GM12878 (cell line): Measurements from ENCODE around the gene DNAH3.

Source experiments
- MEF2A ChIP-seq: IDR thresholded peaks from 2 replicates; pipeline ENCODE4 v1.6.1; 2011; ENCODE audit warnings: low read depth, mild to moderate bottlenecking, low read length, moderate library complexity; ENCODE audit not compliant: insufficient read depth
- NFYA ChIP-seq: IDR thresholded peaks from 2 replicates; pipeline ENCODE4 v1.6.1; 2011; ENCODE audit warnings: low read depth, mild to moderate bottlenecking, low read length, improper control_type of control experiment, borderline replicate concordance
- POLR2AphosphoS5 ChIP-seq: IDR thresholded peaks from 2 replicates; pipeline ENCODE4 v1.6.1; 2011; ENCODE audit warnings: mild to moderate bottlenecking, low read length, inconsistent platforms
- SIN3A ChIP-seq: IDR thresholded peaks from 2 replicates; pipeline ENCODE4 v1.6.1; 2012; ENCODE audit warnings: low read depth, low read length, improper control_type of control experiment
- SP1 ChIP-seq: IDR thresholded peaks from one replicate; pipeline ENCODE4 v1.6.1; 2011; ENCODE audit warnings: low read depth, low read length
- SREBF2 ChIP-seq: IDR thresholded peaks from 2 replicates; pipeline ENCODE4 v1.6.1; 2012; ENCODE audit warnings: mild to moderate bottlenecking, low read length
- SRF ChIP-seq, 2 experiments: IDR thresholded peaks; 2 replicates each; pipeline ENCODE4 v1.6.1; 2011; ENCODE audit warnings: low read depth in 2 of 2, low read length in 2 of 2, mild to moderate bottlenecking in 1 of 2, moderate library complexity in 1 of 2
- TAF1 ChIP-seq: IDR thresholded peaks from 2 replicates; pipeline ENCODE4 v1.6.1; 2011; ENCODE audit warnings: mild to moderate bottlenecking, low read depth, low read length, borderline replicate concordance
- ZNF274 ChIP-seq: IDR thresholded peaks from one replicate; pipeline ENCODE4 v1.8.0; 2011; ENCODE audit not compliant: insufficient read length, insufficient read depth
- TF ChIP-seq, protein P1 (sequence below), 3 experiments: IDR thresholded peaks in 2 of 3; conservative IDR thresholded peaks in 1 of 3; 2 replicates each; pipeline ENCODE4 v1.5.1; 2011; ENCODE audit warnings: low read depth in 3 of 3, low read length in 3 of 3, mild to moderate bottlenecking in 3 of 3, control low read depth in 2 of 3, moderate library complexity in 2 of 3, inconsistent platforms in 1 of 3, mixed read lengths in 1 of 3; ENCODE audit not compliant: control insufficient read depth in 2 of 3, insufficient read depth in 1 of 3; ENCODE audit errors: extremely low read depth in 1 of 3

DNA sequence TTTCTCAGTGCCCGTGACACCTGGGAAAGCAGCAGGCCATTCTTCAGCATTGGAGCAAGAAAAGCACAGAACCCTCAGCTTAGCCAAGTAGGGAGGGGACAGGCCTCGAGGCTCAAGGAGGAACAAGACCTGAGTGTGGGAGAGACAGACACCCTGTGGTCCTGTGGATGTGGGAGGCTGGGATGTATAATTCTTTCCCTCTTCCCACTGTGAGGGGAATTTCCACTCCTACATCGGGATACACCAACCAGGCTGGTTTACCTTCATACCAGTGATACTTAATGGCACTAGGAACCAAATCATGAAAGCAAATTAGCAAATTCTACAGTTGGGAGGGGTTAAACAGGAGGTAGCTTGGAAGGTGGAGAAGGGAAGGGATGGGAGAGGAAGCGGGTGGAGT is 208.4 kb downstream of the DNAH3 start:
- TF ChIP-seq, protein P1, sequence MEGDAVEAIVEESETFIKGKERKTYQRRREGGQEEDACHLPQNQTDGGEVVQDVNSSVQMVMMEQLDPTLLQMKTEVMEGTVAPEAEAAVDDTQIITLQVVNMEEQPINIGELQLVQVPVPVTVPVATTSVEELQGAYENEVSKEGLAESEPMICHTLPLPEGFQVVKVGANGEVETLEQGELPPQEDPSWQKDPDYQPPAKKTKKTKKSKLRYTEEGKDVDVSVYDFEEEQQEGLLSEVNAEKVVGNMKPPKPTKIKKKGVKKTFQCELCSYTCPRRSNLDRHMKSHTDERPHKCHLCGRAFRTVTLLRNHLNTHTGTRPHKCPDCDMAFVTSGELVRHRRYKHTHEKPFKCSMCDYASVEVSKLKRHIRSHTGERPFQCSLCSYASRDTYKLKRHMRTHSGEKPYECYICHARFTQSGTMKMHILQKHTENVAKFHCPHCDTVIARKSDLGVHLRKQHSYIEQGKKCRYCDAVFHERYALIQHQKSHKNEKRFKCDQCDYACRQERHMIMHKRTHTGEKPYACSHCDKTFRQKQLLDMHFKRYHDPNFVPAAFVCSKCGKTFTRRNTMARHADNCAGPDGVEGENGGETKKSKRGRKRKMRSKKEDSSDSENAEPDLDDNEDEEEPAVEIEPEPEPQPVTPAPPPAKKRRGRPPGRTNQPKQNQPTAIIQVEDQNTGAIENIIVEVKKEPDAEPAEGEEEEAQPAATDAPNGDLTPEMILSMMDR (IDR thresholded peaks at IDR 0.05 in 2 of 3, conservative IDR thresholded peaks at IDR 0.05 in 1 of 3; ENCODE audit: control insufficient read depth in 2 of 3, extremely low read depth in 1 of 3, insufficient read depth in 1 of 3, low read depth in 3 of 3, low read length in 3 of 3) = no peak
- TF ChIP-seq TAF1 = no peak
- TF ChIP-seq SIN3A = no peak
- TF ChIP-seq NFYA = no peak
- no peak for TF ChIP-seq SP1
- no peak for TF ChIP-seq SREBF2
- TF ChIP-seq SRF (IDR thresholded peaks at IDR 0.05; ENCODE audit: low read depth in 2 of 2, low read length in 2 of 2) = no peak
- no peak for TF ChIP-seq POLR2AphosphoS5
- no peak for TF ChIP-seq ZNF274
- TF ChIP-seq MEF2A = no peak
